ENCODE results near the gene INSL3.

DNA sequence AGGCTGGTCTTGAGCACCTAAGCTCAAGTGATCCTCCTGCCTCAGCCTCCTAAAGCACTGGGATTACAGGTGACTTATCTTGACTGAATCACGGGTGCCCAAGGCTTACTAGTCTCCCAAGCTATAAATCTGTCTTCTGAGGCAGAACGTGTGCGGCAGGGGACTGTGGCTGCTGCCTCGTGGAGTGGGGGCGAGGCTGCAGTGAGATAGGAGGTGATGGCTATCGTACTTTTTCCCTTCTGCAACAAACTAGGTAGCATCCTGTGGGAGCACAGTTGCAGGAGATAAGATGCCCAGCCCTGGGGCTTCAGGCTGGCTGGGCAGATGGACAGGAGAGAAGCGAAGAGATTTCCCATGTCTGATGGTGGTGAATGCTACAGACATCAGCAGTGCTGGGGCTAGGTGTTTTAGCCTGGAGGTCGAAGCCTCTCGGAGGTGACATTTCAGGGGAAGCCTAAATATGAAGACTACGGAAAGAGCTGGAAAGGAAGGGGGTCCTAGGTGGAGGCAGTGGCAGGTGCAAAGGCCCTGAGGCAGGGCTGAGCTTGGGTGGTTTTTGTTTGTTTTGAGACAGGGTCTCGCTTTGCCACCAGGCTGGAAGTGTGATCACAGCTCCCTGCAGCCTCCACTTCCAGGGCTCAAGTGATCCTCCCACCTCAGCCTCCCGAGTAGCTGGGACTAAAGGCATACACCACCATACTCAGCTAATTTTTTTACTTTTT lies 19.0 kb downstream of the INSL3 start:
- TF ChIP-seq, protein P1, sequence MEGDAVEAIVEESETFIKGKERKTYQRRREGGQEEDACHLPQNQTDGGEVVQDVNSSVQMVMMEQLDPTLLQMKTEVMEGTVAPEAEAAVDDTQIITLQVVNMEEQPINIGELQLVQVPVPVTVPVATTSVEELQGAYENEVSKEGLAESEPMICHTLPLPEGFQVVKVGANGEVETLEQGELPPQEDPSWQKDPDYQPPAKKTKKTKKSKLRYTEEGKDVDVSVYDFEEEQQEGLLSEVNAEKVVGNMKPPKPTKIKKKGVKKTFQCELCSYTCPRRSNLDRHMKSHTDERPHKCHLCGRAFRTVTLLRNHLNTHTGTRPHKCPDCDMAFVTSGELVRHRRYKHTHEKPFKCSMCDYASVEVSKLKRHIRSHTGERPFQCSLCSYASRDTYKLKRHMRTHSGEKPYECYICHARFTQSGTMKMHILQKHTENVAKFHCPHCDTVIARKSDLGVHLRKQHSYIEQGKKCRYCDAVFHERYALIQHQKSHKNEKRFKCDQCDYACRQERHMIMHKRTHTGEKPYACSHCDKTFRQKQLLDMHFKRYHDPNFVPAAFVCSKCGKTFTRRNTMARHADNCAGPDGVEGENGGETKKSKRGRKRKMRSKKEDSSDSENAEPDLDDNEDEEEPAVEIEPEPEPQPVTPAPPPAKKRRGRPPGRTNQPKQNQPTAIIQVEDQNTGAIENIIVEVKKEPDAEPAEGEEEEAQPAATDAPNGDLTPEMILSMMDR (IDR thresholded peaks at IDR 0.05; ENCODE audit: low read length): no peak
- TF ChIP-seq EZH2 (IDR thresholded peaks at IDR 0.05; ENCODE audit: borderline replicate concordance, low read length): no peak

Data from OCI-LY1 (cell line).